Right lobe of liver (tissue), 6 donors: Measurements from ENCODE around the gene ARHGAP19. TPM values are rescaled to one million over a fixed set of nuclear protein-coding genes. Genes with fewer than 3 reads are reported as not detected.

Experiments
- ATAC-seq, 4 donors: fragments of 200-7000 bp; cut with Tn5 transposase; one replicate each; pipeline ENCODE4 v1.9.1; 2020; ENCODE audit warnings: mild to moderate bottlenecking in 4 of 4, moderate library complexity in 4 of 4
- DNase-seq, 3 donors: peaks; one replicate each; pipeline ENCODE4 v3.0.0-alpha.2; 2020
- H3K27ac ChIP-seq, 3 donors: fragments of 200-600 bp; one replicate each; pipeline ENCODE4 v1.8.0; 2022
- H3K27me3 ChIP-seq, 2 donors: fragments of 200-600 bp; one replicate each; pipeline ENCODE4 v1.8.0; 2022
- H3K36me3 ChIP-seq, 4 donors: fragments of 200-600 bp; sonication (generic) in 1 of 4; one replicate each; pipeline versions ENCODE4 v1.5.1 to v1.8.0; 2017 to 2022; ENCODE audit warnings: control low read depth in 1 of 4
- H3K4me1 ChIP-seq, 4 donors: fragments of 200-600 bp; sonication (generic) in 1 of 4; one replicate each; pipeline versions ENCODE4 v1.5.1 to v1.8.0; 2017 to 2022; ENCODE audit warnings: control low read depth in 1 of 4
- H3K4me3 ChIP-seq, 3 donors: fragments of 200-600 bp; one replicate each; pipeline ENCODE4 v1.8.0; 2022
- H3K9me3 ChIP-seq, 4 donors: fragments of 200-600 bp; sonication (generic) in 1 of 4; one replicate each; pipeline versions ENCODE4 v1.5.1 to v1.8.0; 2017 to 2022; ENCODE audit warnings: control low read depth in 1 of 4
- POLR2A ChIP-seq: fragments of 450-650 bp; IDR thresholded peaks from one replicate; pipeline ENCODE4 v1.6.1; 2017; ENCODE audit warnings: antibody characterized with exemption, mild to moderate bottlenecking
- WGBS: methylation state at CpG from one replicate; pipeline ENCODE4 v1.1.6; 2018; ENCODE audit warnings: low coverage, low lambda C conversion rate; ENCODE audit not compliant: insufficient coverage; ENCODE audit errors: missing lambda C conversion rate; 5-methylcytosine and 5-hydroxymethylcytosine counted together
- intact Hi-C, 2 donors: fragments of 100-400 bp; cut with DNase I; formaldehyde crosslinking; loops; one replicate each; pipeline versions ENCODE4 v1.11.2 to v1.14.1; 2022
- long read RNA-seq: library from polyadenylated mRNA; unstranded; transcript quantifications from one replicate; pipeline ENCODE4 v2.0.0, GENCODE V29; 2019
- total RNA-seq, 6 experiments: library from RNA; depleted of rRNA in 2 of 6; stranded (reverse); fragments of >200 nt in 2 of 6; fragmentation: NEBNext Ultra II Directional in 3 of 6; extraction: Animal tissue kit (Norgen Biotek cat#: 25700) in 3 of 6; gene quantifications; one replicate each; pipeline versions ENCODE4 v1.1.0 to v1.2.4, GENCODE V29; 2016 to 2023
- TF ChIP-seq, protein P1 (sequence below), 4 donors: fragments of 200-600 bp in 3 of 4; fragments of 450-650 bp in 1 of 4; IDR thresholded peaks; one replicate each; pipeline versions ENCODE4 v1.5.1 to v1.8.0; 2016 to 2022; ENCODE audit warnings: antibody characterized with exemption in 4 of 4, mild to moderate bottlenecking in 2 of 4
- donor health status: DM: no; HTN: yes; CAD: no.
- donor health status: DM: no; HTN: no; CAD: no.
- donor health status: DM: no; HTN: no; CAD: no.
- donor health status: DM: no; HTN: yes; CAD: no.
- donor health status: DM: no; HTN: yes; CAD: no.

The ARHGAP19 gene
- total RNA-seq, result 1 to 10 TPM; 2.3 to 5.5 (median 3.4) TPM
- long read RNA-seq, partial matches to known transcripts, result 0 of 1 reads
- long read RNA-seq, other reads (novel, unspliced or antisense), result 1 of 1 reads

GRCh38 chr10:97292097-97292861, at the start of gene ARHGAP19:
Gene ARHGAP19 (minus strand): TSS chr10:97292637. CDS start chr10:97292627, 10 bp downstream.
- DNase-seq, result peak; percentile 92 to 96 (median 96)
- Histone ChIP-seq H3K4me3 (peak within 1 kb of the TSS; percentile 61 to 88 (median 83)), H3K9me3 (no peaks in the 10 kb centered on the region), H3K27ac (peak within 1 kb of the TSS; percentile 87 to 90 (median 90)), H3K27me3 (no peaks in the 10 kb centered on the region), H3K36me3 (peaks cover 0 to 7% (median 0%) of the 10 kb centered on the region in 4 donors), H3K4me1 (peaks cover 0 to 20% (median 9%) of the 10 kb centered on the region in 4 donors)
- intact Hi-C loops, result no loop called here
- TF ChIP-seq, protein P1, sequence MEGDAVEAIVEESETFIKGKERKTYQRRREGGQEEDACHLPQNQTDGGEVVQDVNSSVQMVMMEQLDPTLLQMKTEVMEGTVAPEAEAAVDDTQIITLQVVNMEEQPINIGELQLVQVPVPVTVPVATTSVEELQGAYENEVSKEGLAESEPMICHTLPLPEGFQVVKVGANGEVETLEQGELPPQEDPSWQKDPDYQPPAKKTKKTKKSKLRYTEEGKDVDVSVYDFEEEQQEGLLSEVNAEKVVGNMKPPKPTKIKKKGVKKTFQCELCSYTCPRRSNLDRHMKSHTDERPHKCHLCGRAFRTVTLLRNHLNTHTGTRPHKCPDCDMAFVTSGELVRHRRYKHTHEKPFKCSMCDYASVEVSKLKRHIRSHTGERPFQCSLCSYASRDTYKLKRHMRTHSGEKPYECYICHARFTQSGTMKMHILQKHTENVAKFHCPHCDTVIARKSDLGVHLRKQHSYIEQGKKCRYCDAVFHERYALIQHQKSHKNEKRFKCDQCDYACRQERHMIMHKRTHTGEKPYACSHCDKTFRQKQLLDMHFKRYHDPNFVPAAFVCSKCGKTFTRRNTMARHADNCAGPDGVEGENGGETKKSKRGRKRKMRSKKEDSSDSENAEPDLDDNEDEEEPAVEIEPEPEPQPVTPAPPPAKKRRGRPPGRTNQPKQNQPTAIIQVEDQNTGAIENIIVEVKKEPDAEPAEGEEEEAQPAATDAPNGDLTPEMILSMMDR (IDR thresholded peaks at IDR 0.05), result no peak
- TF ChIP-seq POLR2A, result peak; percentile 84
- WGBS, result 1% methylated on average over 29 of the region's 55 CpGs
- peak; percentile 94 to 98 (median 96) for ATAC-seq

DNA sequence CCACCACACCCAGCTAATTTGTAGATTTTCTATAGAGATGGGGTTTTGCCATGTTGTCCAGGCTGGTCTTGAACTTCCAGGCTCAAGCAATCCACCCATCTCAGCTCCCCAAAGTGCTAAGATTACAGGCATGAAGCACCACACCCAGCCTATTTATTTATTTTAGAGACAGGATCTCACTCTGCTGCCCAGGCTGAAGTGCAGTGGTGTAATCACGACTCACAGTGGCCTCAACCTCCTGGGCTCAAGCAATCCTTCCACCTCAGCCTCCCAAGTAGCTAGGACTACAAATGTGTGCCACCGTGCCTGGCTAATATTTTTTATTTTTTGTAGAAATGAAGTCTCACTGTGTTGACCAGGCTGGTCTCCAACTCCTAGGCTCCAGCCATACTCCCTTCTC, 49.0 kb upstream of the ARHGAP19 start:
- DNase-seq (no peak), ATAC-seq (no peak)
- Histone ChIP-seq H3K9me3 (no peaks in the 10 kb centered on the region), H3K27me3 (no peaks in the 10 kb centered on the region), H3K36me3 (no peaks in the 10 kb centered on the region), H3K27ac (no peak overlapping the region), H3K4me1 (no peaks in the 10 kb centered on the region), H3K4me3 (no peak overlapping the region)
- 67% methylated on average over 1 of the region's 2 CpGs for WGBS
- no peak for TF ChIP-seq POLR2A
- TF ChIP-seq, protein P1 (IDR thresholded peaks at IDR 0.05), result no peak
- intact Hi-C loops, result no loop called here

DNA sequence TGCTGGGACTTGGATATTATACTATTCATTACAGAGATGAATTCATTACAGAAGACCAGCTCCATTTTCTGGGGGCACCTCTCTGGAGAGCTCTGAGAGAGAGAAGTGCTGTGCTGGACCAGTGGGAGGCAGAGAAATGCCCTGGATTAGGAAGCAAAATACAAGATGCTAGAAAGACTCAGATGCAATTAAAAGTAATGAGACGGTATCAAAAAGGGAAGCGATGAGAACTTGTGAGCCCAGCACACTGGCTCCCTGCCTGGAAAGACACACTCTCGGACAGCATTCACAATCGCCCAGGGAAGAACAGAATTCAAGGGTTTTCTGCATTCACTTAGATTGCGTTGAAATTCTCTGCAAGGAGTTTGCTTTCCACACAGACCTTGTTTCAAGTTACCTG, 45.6 kb upstream of the ARHGAP19 start:
- ATAC-seq (no peak), DNase-seq (no peak)
- no peaks in the 10 kb centered on the region for H3K4me1 ChIP-seq
- no peaks in the 10 kb centered on the region for H3K27me3 ChIP-seq
- no peak overlapping the region for H3K27ac ChIP-seq
- intact Hi-C loops, result loop anchor here in 1 of 2 donors (10.0 kb wide), 1 partner anchor 53 kb away; no protein-coding TSS in a partner anchor
- no peaks in the 10 kb centered on the region for H3K9me3 ChIP-seq
- H3K4me3 ChIP-seq, result no peak overlapping the region
- TF ChIP-seq, protein P1 (IDR thresholded peaks at IDR 0.05), result no peak
- no peak for TF ChIP-seq POLR2A
- WGBS, result 56% methylated on average over 5 of the region's 5 CpGs
- no peaks in the 10 kb centered on the region for H3K36me3 ChIP-seq

GRCh38 chr10:97336942-97337831, 44.8 kb upstream of the ARHGAP19 start:
- Histone ChIP-seq H3K27me3 (no peaks in the 10 kb centered on the region), H3K27ac (no peak overlapping the region), H3K36me3 (no peaks in the 10 kb centered on the region), H3K4me3 (no peak overlapping the region), H3K9me3 (no peaks in the 10 kb centered on the region), H3K4me1 (no peaks in the 10 kb centered on the region)
- 26% methylated on average over 8 of the region's 11 CpGs for WGBS
- ATAC-seq, result no peak
- TF ChIP-seq, protein P1 (IDR thresholded peaks at IDR 0.05), result no peak
- TF ChIP-seq POLR2A, result no peak
- no peak for DNase-seq
- intact Hi-C loops, result loop anchor here in 1 of 2 donors (10.0 kb wide), 1 partner anchor 52 kb away; no protein-coding TSS in a partner anchor
